Measurements from ENCODE around the gene PAIP2.
"Not testable (repeated sequence)": the region's sequence is repeated elsewhere in the genome, so short reads cannot be mapped to it uniquely, and the experiment has no call there.

PAIP2 gene

DNA sequence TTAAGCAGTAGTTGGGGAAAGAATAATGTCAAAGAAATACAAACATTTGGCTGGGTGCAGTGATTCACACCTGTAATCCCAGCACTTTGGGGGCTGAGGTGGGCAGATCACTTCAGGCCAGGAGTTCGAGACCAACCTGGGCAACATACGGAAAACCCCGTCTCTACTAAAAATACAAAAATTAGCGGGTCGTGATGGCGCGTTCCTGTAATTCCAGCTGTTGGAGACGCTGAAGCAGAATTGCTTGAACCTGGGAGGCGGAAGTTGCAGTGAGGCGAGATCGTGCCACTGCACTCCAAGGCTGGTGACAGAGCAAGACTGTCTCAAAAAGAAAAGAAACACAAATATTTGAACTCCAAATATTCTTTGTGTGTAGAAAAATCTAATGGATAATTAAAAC is 43.4 kb upstream of the PAIP2 start:
- Histone ChIP-seq H3K4me1 (peaks cover 64% of the 10 kb centered on the region), H3K9me3 (no peaks in the 10 kb centered on the region), H3K4me2 (peak overlapping the region; percentile 84; the same call in 1 of the 2 replicates), H3K4me3 (no peak overlapping the region), H3K27ac (no peak overlapping the region), H3K36me3 (peaks cover 34% of the 10 kb centered on the region), H3K27me3 (no peaks in the 10 kb centered on the region), H4K20me1 (peaks cover 90% of the 10 kb centered on the region), H3K9ac (no peak overlapping the region)
- TF ChIP-seq Cebpa-rat (IDR thresholded peaks at IDR 0.05) = no peak

GRCh38 chr5:139299486-139299885 is 42.2 kb upstream of the PAIP2 start:
- peaks cover 100% of the 10 kb centered on the region for H4K20me1 ChIP-seq
- H3K27me3 ChIP-seq = no peaks in the 10 kb centered on the region
- H3K4me3 ChIP-seq = no peak overlapping the region
- TF ChIP-seq Cebpa-rat (IDR thresholded peaks at IDR 0.05) = no peak
- no peak overlapping the region for H3K9ac ChIP-seq
- no peak overlapping the region for H3K27ac ChIP-seq
- H3K9me3 ChIP-seq = no peaks in the 10 kb centered on the region
- peaks cover 37% of the 10 kb centered on the region for H3K36me3 ChIP-seq
- peak overlapping the region; percentile 84 for H3K4me2 ChIP-seq
- peaks cover 76% of the 10 kb centered on the region for H3K4me1 ChIP-seq

GRCh38 chr5:139301808-139302499 is 39.7 kb upstream of the PAIP2 start:
- H4K20me1 ChIP-seq = peaks cover 100% of the 10 kb centered on the region
- no peak for TF ChIP-seq Cebpa-rat (IDR thresholded peaks at IDR 0.05)
- no peak overlapping the region for H3K9ac ChIP-seq
- H3K27ac ChIP-seq = no peak overlapping the region
- no peak overlapping the region for H3K4me2 ChIP-seq
- no peaks in the 10 kb centered on the region for H3K27me3 ChIP-seq
- H3K36me3 ChIP-seq = peaks cover 37% of the 10 kb centered on the region
- no peak overlapping the region for H3K4me3 ChIP-seq
- H3K4me1 ChIP-seq = peaks cover 75% of the 10 kb centered on the region
- no peaks in the 10 kb centered on the region for H3K9me3 ChIP-seq

GRCh38 chr5:139304391-139305324 is 37.0 kb upstream of the PAIP2 start:
- Histone ChIP-seq H4K20me1 (peaks cover 100% of the 10 kb centered on the region), H3K4me2 (peak overlapping the region; percentile 8; the same call in 1 of the 2 replicates), H3K27me3 (no peaks in the 10 kb centered on the region), H3K9ac (no peak overlapping the region), H3K9me3 (no peaks in the 10 kb centered on the region), H3K36me3 (peaks cover 38% of the 10 kb centered on the region), H3K4me1 (peaks cover 72% of the 10 kb centered on the region), H3K4me3 (no peak overlapping the region), H3K27ac (no peak overlapping the region)
- no peak for TF ChIP-seq Cebpa-rat (IDR thresholded peaks at IDR 0.05)

DNA sequence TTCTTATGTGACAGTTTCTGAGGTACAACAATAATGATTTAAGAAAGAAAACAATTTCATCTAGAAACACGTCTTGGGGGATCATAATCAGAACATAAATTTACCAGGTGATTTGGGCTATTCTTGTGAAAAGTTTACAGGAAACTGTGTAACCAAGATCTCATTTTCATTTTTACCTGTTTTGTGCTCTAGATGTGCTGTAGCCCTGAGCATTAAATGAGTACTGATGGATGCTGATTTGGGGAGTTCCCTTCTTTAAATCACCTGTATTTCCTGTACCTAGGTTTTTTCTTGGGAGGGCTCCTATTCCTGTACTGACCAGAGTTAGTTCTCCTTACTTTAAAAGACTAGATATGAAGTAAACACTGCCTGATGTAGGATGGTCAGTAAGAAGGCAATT is 35.5 kb upstream of the PAIP2 start:
- TF ChIP-seq Cebpa-rat (IDR thresholded peaks at IDR 0.05) = no peak
- peaks cover 73% of the 10 kb centered on the region for H3K4me1 ChIP-seq
- H3K4me2 ChIP-seq = no peak overlapping the region
- H3K9me3 ChIP-seq = no peaks in the 10 kb centered on the region
- no peak overlapping the region for H3K4me3 ChIP-seq
- peaks cover 100% of the 10 kb centered on the region for H4K20me1 ChIP-seq
- H3K9ac ChIP-seq = no peak overlapping the region
- H3K27me3 ChIP-seq = no peaks in the 10 kb centered on the region
- H3K27ac ChIP-seq = no peak overlapping the region
- H3K36me3 ChIP-seq = peaks cover 31% of the 10 kb centered on the region

DNA sequence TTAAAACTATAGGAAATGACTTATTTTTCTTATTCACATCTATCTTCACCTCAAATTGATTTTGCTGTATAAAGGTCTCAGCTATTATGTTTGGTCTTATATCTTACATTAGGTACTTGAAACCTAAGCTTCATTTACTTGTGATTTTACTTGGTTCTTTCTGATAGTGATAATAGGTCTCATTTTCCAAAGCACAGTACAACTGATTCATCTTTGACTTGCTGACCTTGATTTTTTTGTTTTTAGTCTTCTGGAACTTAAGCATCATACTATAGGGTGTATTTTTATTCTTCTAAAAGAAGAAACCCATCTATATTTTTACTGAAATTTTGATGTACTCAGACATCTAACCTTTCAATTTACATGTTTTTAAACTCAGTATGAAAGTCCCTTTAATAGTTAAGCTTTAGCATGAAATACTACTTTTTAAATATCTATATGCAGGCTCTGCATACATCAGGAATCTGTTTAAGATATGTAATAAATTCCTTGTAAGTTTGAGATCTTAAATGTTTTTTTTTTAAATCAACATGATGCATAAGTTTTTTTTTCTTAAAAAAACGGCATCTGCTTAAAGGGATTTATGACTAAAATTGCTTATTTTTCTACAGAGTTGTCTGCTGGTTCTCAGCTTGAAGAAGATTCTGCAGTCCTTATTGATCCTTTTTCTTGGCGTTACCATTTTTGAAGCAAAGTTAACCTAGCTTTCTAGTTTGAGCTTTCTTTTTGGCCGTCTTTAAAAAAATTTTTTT is 34.9 kb upstream of the PAIP2 start:
- peaks cover 100% of the 10 kb centered on the region for H4K20me1 ChIP-seq
- H3K4me1 ChIP-seq = peaks cover 70% of the 10 kb centered on the region
- H3K4me2 ChIP-seq = peak overlapping the region; percentile 35; the same call in 1 of the 2 replicates
- no peak overlapping the region for H3K4me3 ChIP-seq
- peaks cover 27% of the 10 kb centered on the region for H3K36me3 ChIP-seq
- H3K9ac ChIP-seq = no peak overlapping the region
- H3K9me3 ChIP-seq = no peaks in the 10 kb centered on the region
- H3K27me3 ChIP-seq = no peaks in the 10 kb centered on the region
- H3K27ac ChIP-seq = no peak overlapping the region
- no peak for TF ChIP-seq Cebpa-rat (IDR thresholded peaks at IDR 0.05)

- TF ChIP-seq Cebpa-rat (IDR thresholded peaks at IDR 0.05) = no peak
- H3K4me2 ChIP-seq = peak overlapping the region; percentile 35
- no peaks in the 10 kb centered on the region for H3K27me3 ChIP-seq
- H4K20me1 ChIP-seq = peaks cover 100% of the 10 kb centered on the region
- no peak overlapping the region for H3K4me3 ChIP-seq
- 0 out of 2 replicates have a peak overlapping the region, but pooled peaks have one; percentile 3 for H3K9ac ChIP-seq
- H3K36me3 ChIP-seq = peaks cover 31% of the 10 kb centered on the region
- H3K27ac ChIP-seq = no peak overlapping the region
- no peaks in the 10 kb centered on the region for H3K9me3 ChIP-seq
- H3K4me1 ChIP-seq = peaks cover 63% of the 10 kb centered on the region
These were observed 32.9 kb upstream of the PAIP2 start for GRCh38 chr5:139308797-139309196.

- H3K4me2 ChIP-seq, H3K4me3 ChIP-seq, H3K9me3 ChIP-seq, H3K9ac ChIP-seq, H3K27ac ChIP-seq, H3K27me3 ChIP-seq: not testable (repeated sequence)
- Histone ChIP-seq H4K20me1 (peaks cover 100% of the 10 kb centered on the region), H3K36me3 (peaks cover 49% of the 10 kb centered on the region), H3K4me1 (peaks cover 46% of the 10 kb centered on the region)
These were observed 30.9 kb upstream of the PAIP2 start for GRCh38 chr5:139310715-139311186.

DNA sequence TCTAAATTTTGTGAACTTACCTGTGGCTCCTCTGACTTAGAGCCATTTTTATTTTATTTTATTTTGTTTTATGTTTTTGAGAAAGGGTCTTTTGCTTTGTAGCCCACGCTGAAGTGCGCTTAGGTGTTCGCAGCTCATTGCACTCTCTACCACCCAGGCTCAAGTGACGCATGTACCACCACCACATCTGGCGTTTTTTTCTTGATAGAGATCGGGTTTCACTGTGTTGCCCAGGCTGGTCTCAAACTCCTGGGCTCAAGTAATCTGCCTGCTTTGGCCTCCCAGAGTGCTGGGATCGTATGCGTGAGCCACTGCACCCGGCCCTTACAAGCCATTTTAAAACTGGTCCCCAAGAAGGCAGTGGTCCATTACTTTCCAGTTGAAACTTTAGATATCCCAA is 29.6 kb upstream of the PAIP2 start:
- no peaks in the 10 kb centered on the region for H3K9me3 ChIP-seq
- H3K4me2 ChIP-seq = 0 out of 2 replicates have a peak overlapping the region, but pooled peaks have one; percentile 8
- TF ChIP-seq Cebpa-rat (IDR thresholded peaks at IDR 0.05) = no peak
- H3K27ac ChIP-seq = no peak overlapping the region
- no peak overlapping the region for H3K4me3 ChIP-seq
- peaks cover 100% of the 10 kb centered on the region for H4K20me1 ChIP-seq
- peaks cover 62% of the 10 kb centered on the region for H3K36me3 ChIP-seq
- no peaks in the 10 kb centered on the region for H3K27me3 ChIP-seq
- peaks cover 40% of the 10 kb centered on the region for H3K4me1 ChIP-seq
- H3K9ac ChIP-seq = no peak overlapping the region

Measured in BLaER1 (cell line).